ENCODE results near the gene LSR. TPM values are rescaled to one million over a fixed set of nuclear protein-coding genes. Genes with fewer than 3 reads are reported as not detected.

Gene LSR
- total RNA-seq, 1 experiment from 2014 or later, result 152 TPM

DNA sequence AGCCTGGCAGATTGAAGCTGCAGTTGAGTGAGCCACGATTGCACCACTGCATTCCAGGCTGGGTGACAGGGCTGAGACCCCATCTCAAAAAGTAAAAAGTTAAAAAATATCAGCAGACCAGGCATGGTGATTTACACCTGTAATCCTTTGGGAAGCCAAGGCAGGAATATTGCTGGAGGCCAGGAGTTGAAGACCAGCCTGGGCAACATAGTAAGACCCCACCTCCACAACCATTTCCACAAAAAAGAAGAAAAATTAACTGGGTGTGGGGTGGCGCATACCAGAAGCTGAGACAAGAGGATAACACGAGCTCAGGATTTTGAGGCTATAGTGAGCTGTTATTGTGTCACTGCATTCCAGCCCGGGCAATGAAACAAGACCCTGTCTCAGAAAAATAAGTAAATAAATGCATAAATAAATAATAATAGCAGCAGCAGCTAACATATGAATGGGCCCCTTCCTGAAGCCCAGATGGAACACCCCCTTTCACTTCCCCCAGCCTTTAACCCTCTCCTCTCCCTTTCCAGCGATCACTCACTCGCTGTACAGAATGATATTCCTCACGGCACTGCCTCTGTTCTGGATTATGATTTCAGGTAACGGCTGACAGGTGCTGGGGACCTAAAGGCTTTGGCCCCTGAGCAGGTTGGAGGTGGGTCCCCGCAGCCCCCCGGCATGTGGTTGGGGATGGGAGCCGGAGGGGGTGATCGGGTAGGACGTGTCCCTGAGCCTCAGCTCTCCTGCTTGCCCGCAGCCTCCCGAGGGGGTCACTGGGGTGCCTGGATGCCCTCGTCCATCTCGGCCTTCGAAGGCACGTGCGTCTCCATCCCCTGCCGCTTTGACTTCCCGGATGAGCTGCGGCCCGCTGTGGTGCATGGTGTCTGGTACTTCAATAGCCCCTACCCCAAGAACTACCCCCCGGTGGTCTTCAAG is 46.3 kb downstream of the LSR start:
- H3K36me3 Mint-ChIP-seq (ENCODE audit: insufficient read depth in 1 of 3, low read depth in 3 of 3), result no peaks in the 10 kb centered on the region

More for the DNA sequence above, 46.3 kb downstream of the LSR start:
- H3K56ac ChIP-seq (ENCODE audit: insufficient read length, low read depth, low read length), result no peak overlapping the region
- no peak overlapping the region for H2AK5ac ChIP-seq (ENCODE audit: insufficient read length, low read length)
- H3K4me1 ChIP-seq (ENCODE audit: insufficient read depth, low read length), result no peaks in the 10 kb centered on the region
- H3K14ac ChIP-seq (ENCODE audit: insufficient read depth, low read length), result no peak overlapping the region
- Mint-ChIP-seq H3K9me3 (no peaks in the 10 kb centered on the region), H3K27me3 (ENCODE audit: low read depth) (peaks cover 9% of the 10 kb centered on the region), H3K4me1 (peaks cover 17 to 19% of the 10 kb centered on the region in 2 experiments), H3K27ac (no peak overlapping the region; a peak in 1 of 7 replicates), H3K4me3 (no peak overlapping the region)
- H4K91ac ChIP-seq (ENCODE audit: insufficient read length, low read depth, low read length), result no peak overlapping the region
- H4K20me1 ChIP-seq (ENCODE audit: control insufficient read depth, insufficient read depth, insufficient read length), result no peaks in the 10 kb centered on the region
- no peak overlapping the region for H3K23ac ChIP-seq (ENCODE audit: insufficient read length, low read depth, low read length)
- H3K27me3 ChIP-seq (ENCODE audit: insufficient read depth, low read length), result no peaks in the 10 kb centered on the region
- H2BK5ac ChIP-seq (ENCODE audit: insufficient read length, low read length), result no peak overlapping the region
- TF ChIP-seq CTCF (conservative IDR thresholded peaks at IDR 0.05), result no peak
- H2BK120ac ChIP-seq (ENCODE audit: low read depth, low read length, poor library complexity, severe bottlenecking), result no peak overlapping the region
- no peak overlapping the region for H2AFZ ChIP-seq (ENCODE audit: low read length)
- no peak overlapping the region for H2BK12ac ChIP-seq (ENCODE audit: insufficient read length, low read depth, low read length)
- no CpG with 5 or more reads among the region's 25 CpGs for WGBS (ENCODE audit: extremely low coverage, insufficient read length, low lambda C conversion rate)
- H3K9ac ChIP-seq (ENCODE audit: extremely low read depth, insufficient read length, low read length), result no peak overlapping the region
- no peak for DNase-seq
- H3T11ph ChIP-seq (ENCODE audit: low read length), result no peak overlapping the region
- H3K18ac ChIP-seq (ENCODE audit: insufficient read length, low read depth, low read length), result no peak overlapping the region
- no peaks in the 10 kb centered on the region for H3K23me2 ChIP-seq (ENCODE audit: insufficient read length, low read depth, low read length, poor library complexity, severe bottlenecking)
- H4K5ac ChIP-seq (ENCODE audit: insufficient read length, low read depth, low read length), result no peak overlapping the region
- H3K4me2 ChIP-seq (ENCODE audit: insufficient read depth, insufficient read length, low read length), result no peak overlapping the region
- no peak overlapping the region for H3K27ac ChIP-seq (ENCODE audit: insufficient read length, low read depth, low read length)
- no peaks in the 10 kb centered on the region for H3K9me3 ChIP-seq (ENCODE audit: control insufficient read depth, low read depth, low read length)
- no peak overlapping the region for H3K4ac ChIP-seq (ENCODE audit: low read depth, low read length)
- H3K79me2 ChIP-seq (ENCODE audit: insufficient read depth, low read length), result no peaks in the 10 kb centered on the region
- no peak overlapping the region for H2BK20ac ChIP-seq (ENCODE audit: low read depth, low read length, poor library complexity, severe bottlenecking)
- H3K79me1 ChIP-seq (ENCODE audit: insufficient read depth, low read depth, low read length, poor library complexity, severe bottlenecking), result no peaks in the 10 kb centered on the region
- no peak overlapping the region for H2BK15ac ChIP-seq (ENCODE audit: low read depth, low read length)
- no peak overlapping the region for H4K8ac ChIP-seq (replicated peaks; ENCODE audit: insufficient read length, low read depth, low read length)
